ENCODE data around the gene MCEE. TPM values are rescaled to one million over a fixed set of nuclear protein-coding genes. Genes with fewer than 3 reads are reported as not detected.
"Not testable (repeated sequence)": the region's sequence is repeated elsewhere in the genome, so short reads cannot be mapped to it uniquely, and the experiment has no call there.

The MCEE gene
- total RNA-seq, 1 experiment from 2014 or later, result 16.2 TPM

GRCh38 chr2:71100195-71100964 is 29.6 kb downstream of the MCEE start:
- H3K27me3 Mint-ChIP-seq (ENCODE audit: unreplicated experiment), result no peaks in the 10 kb centered on the region
- peaks cover 3% of the 10 kb centered on the region for H3K9me3 Mint-ChIP-seq (ENCODE audit: low read depth, unreplicated experiment)
- no peak overlapping the region for H3K27ac Mint-ChIP-seq (ENCODE audit: unreplicated experiment)
- CTCF ChIA-PET, result interaction anchor here (1.3 to 1.4 kb wide), 2 partner anchors 54 to 91 kb away, joined by 4 to 5 read pairs; no protein-coding TSS in a partner anchor
- H3K4me3 Mint-ChIP-seq (ENCODE audit: low read depth, unreplicated experiment), result no peak overlapping the region
- H3K36me3 Mint-ChIP-seq (ENCODE audit: insufficient read depth, unreplicated experiment), result no peaks in the 10 kb centered on the region
- no peaks in the 10 kb centered on the region for H3K4me1 Mint-ChIP-seq (ENCODE audit: low read depth, unreplicated experiment)
- intact Hi-C loops (cut with micrococcal nuclease; ENCODE audit: unreplicated experiment), result no loop called here
- peak; percentile 51 for TF ChIP-seq CTCF (IDR thresholded peaks at IDR 0.05; ENCODE audit: unreplicated experiment)
- peak; percentile 72 for DNase-seq
- no TSS peak for BruUV-seq (replicated peaks)

- intact Hi-C loops (cut with micrococcal nuclease; ENCODE audit: unreplicated experiment); H3K36me3 Mint-ChIP-seq (ENCODE audit: insufficient read depth, unreplicated experiment); H3K4me1 Mint-ChIP-seq (ENCODE audit: low read depth, unreplicated experiment); H3K27ac Mint-ChIP-seq (ENCODE audit: unreplicated experiment); DNase-seq; BruUV-seq (replicated peaks); H3K9me3 Mint-ChIP-seq (ENCODE audit: low read depth, unreplicated experiment); H3K4me3 Mint-ChIP-seq (ENCODE audit: low read depth, unreplicated experiment): not testable (repeated sequence)
- H3K27me3 Mint-ChIP-seq (ENCODE audit: unreplicated experiment), result peaks cover 32% of the 10 kb centered on the region
- CTCF ChIA-PET, result interaction anchor here (0.7 kb wide), 1 partner anchor 1114 kb away, joined by 3 read pairs; no protein-coding TSS in a partner anchor
Observed at GRCh38 chr2:71092491-71093260, 37.4 kb downstream of the MCEE start.

- BruUV-seq (replicated peaks); DNase-seq; H3K4me3 Mint-ChIP-seq (ENCODE audit: low read depth, unreplicated experiment); H3K9me3 Mint-ChIP-seq (ENCODE audit: low read depth, unreplicated experiment); H3K27ac Mint-ChIP-seq (ENCODE audit: unreplicated experiment); H3K4me1 Mint-ChIP-seq (ENCODE audit: low read depth, unreplicated experiment); intact Hi-C loops (cut with micrococcal nuclease; ENCODE audit: unreplicated experiment); H3K36me3 Mint-ChIP-seq (ENCODE audit: insufficient read depth, unreplicated experiment): not testable (repeated sequence)
- CTCF ChIA-PET, result interaction anchor here (0.6 kb wide), 1 partner anchor 9 kb away, joined by 3 read pairs; no protein-coding TSS in a partner anchor
- H3K27me3 Mint-ChIP-seq (ENCODE audit: unreplicated experiment), result peaks cover 40% of the 10 kb centered on the region
Observed at GRCh38 chr2:71091808-71092207, 38.2 kb downstream of the MCEE start.

- H3K36me3 Mint-ChIP-seq (ENCODE audit: insufficient read depth, unreplicated experiment); H3K4me3 Mint-ChIP-seq (ENCODE audit: low read depth, unreplicated experiment); BruUV-seq (replicated peaks); H3K4me1 Mint-ChIP-seq (ENCODE audit: low read depth, unreplicated experiment); DNase-seq; intact Hi-C loops (cut with micrococcal nuclease; ENCODE audit: unreplicated experiment); H3K27ac Mint-ChIP-seq (ENCODE audit: unreplicated experiment); H3K9me3 Mint-ChIP-seq (ENCODE audit: low read depth, unreplicated experiment); CTCF ChIA-PET: not testable (repeated sequence)
- H3K27me3 Mint-ChIP-seq (ENCODE audit: unreplicated experiment), result peaks cover 61% of the 10 kb centered on the region
Observed at GRCh38 chr2:71089475-71089874, 40.6 kb downstream of the MCEE start.

GRCh38 chr2:71085325-71086003 is 44.6 kb downstream of the MCEE start:
- peaks cover 57% of the 10 kb centered on the region for H3K27me3 Mint-ChIP-seq (ENCODE audit: unreplicated experiment)
- not testable (repeated sequence) for H3K4me3 Mint-ChIP-seq (ENCODE audit: low read depth, unreplicated experiment)

GRCh38 chr2:71083752-71084312 is 46.2 kb downstream of the MCEE start:
- H3K4me3 Mint-ChIP-seq (ENCODE audit: low read depth, unreplicated experiment); H3K36me3 Mint-ChIP-seq (ENCODE audit: insufficient read depth, unreplicated experiment); H3K9me3 Mint-ChIP-seq (ENCODE audit: low read depth, unreplicated experiment); intact Hi-C loops (cut with micrococcal nuclease; ENCODE audit: unreplicated experiment); DNase-seq; H3K27ac Mint-ChIP-seq (ENCODE audit: unreplicated experiment); BruUV-seq (replicated peaks); CTCF ChIA-PET; H3K4me1 Mint-ChIP-seq (ENCODE audit: low read depth, unreplicated experiment): not testable (repeated sequence)
- H3K27me3 Mint-ChIP-seq (ENCODE audit: unreplicated experiment), result peaks cover 41% of the 10 kb centered on the region

More at GRCh38 chr2:71085325-71086003, 44.6 kb downstream of the MCEE start:
- DNase-seq; H3K27ac Mint-ChIP-seq (ENCODE audit: unreplicated experiment); H3K36me3 Mint-ChIP-seq (ENCODE audit: insufficient read depth, unreplicated experiment); H3K9me3 Mint-ChIP-seq (ENCODE audit: low read depth, unreplicated experiment); H3K4me1 Mint-ChIP-seq (ENCODE audit: low read depth, unreplicated experiment); intact Hi-C loops (cut with micrococcal nuclease; ENCODE audit: unreplicated experiment); CTCF ChIA-PET; BruUV-seq (replicated peaks): not testable (repeated sequence)

- DNase-seq; H3K4me1 Mint-ChIP-seq (ENCODE audit: low read depth, unreplicated experiment); H3K9me3 Mint-ChIP-seq (ENCODE audit: low read depth, unreplicated experiment); BruUV-seq (replicated peaks); H3K4me3 Mint-ChIP-seq (ENCODE audit: low read depth, unreplicated experiment); H3K27ac Mint-ChIP-seq (ENCODE audit: unreplicated experiment); H3K36me3 Mint-ChIP-seq (ENCODE audit: insufficient read depth, unreplicated experiment); intact Hi-C loops (cut with micrococcal nuclease; ENCODE audit: unreplicated experiment): not testable (repeated sequence)
- peaks cover 35% of the 10 kb centered on the region for H3K27me3 Mint-ChIP-seq (ENCODE audit: unreplicated experiment)
- CTCF ChIA-PET, result interaction anchor here (0.6 kb wide), 1 partner anchor 9 kb away, joined by 3 read pairs; no protein-coding TSS in a partner anchor
Observed at GRCh38 chr2:71083297-71083696, 46.7 kb downstream of the MCEE start.

All from Calu3 (cell line).